Endothelial cell of umbilical vein (primary cell): ENCODE results near the gene RASA2.

ENCODE experiments used
- CTCF ChIP-seq, 2 donors: IDR thresholded peaks; 1 replicate in 1 of 2; 2 replicates in 1 of 2; pipeline ENCODE4 v1.5.1; 2011; ENCODE audit warnings: low read length in 2 of 2, mild to moderate bottlenecking in 2 of 2, moderate library complexity in 2 of 2, control low read depth in 1 of 2, inconsistent platforms in 1 of 2, low read depth in 1 of 2; ENCODE audit not compliant: insufficient read depth in 1 of 2; ENCODE audit errors: extremely low read depth in 1 of 2
- POLR2A ChIP-seq: IDR thresholded peaks from 2 replicates; pipeline ENCODE4 v1.6.1; 2012; ENCODE audit warnings: low read depth, mild to moderate bottlenecking, control low read depth, low read length
- POLR2AphosphoS5 ChIP-seq: IDR thresholded peaks from 2 replicates; pipeline ENCODE4 v1.6.1; 2012; ENCODE audit warnings: low read depth, mild to moderate bottlenecking, control low read depth, low read length, moderate library complexity; ENCODE audit not compliant: insufficient read depth

GRCh38 chr3:141546081-141546480, 59.3 kb downstream of the RASA2 start:
- TF ChIP-seq CTCF (IDR thresholded peaks at IDR 0.05; ENCODE audit: extremely low read depth in 1 of 2, insufficient read depth in 1 of 2, low read depth in 1 of 2, low read length in 2 of 2), result no peak
- no peak for TF ChIP-seq POLR2AphosphoS5
- TF ChIP-seq POLR2A, result no peak
